Stimulated activated CD8-positive, alpha-beta memory T cell treated with anti-CD3 and anti-CD28 coated beads, Interleukin-15, amount 100 ng/mL, for 24 hours (primary cell): Measurements from ENCODE around the gene WDR70.

Experiments
- DNase-seq: peaks from one replicate; pipeline ENCODE4 v3.0.0-alpha.2; 2020; ENCODE audit warnings: low read depth

The WDR70 gene

GRCh38 chr5:37724395-37725125 is 345.4 kb downstream of the WDR70 start:
- no peak for DNase-seq

DNA sequence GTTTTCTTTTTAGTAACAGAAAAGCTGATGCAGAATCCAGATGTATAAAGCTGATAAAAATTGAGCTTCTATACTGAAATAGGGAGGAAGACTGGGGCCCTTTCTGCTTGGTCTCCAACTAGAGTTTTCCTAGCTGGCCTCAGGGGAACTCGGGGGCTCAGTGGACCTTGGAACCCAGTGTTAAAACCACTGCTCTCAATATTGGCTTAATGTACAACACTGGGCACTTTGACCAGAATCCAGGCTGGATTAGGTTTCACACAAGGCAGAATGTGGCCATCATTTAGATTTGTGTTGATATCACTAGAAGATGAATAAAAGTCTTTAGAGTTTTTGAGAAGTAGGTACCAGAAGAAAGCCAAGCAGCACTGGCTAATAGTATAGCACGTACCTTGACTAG is 346.1 kb downstream of the WDR70 start:
- DNase-seq: no peak

DNA sequence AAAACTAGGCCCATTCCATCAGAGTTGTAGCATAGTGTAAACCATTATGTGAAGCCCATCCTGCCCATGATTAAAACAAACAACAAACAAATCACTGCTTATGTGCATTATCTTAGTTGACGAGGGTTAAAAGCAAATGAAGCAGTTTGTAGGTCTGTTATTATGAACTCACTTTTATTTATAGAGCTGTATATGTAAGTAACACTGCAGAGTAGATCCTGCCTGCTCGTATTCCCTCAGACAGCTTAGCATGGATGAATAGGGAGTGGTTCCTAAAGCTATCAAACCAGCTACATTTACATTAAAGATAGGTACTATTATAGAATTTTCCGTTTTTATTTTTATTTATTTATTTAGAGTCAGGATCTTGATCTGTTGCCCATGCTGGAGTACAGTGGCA is 348.1 kb downstream of the WDR70 start:
- no peak for DNase-seq

DNA sequence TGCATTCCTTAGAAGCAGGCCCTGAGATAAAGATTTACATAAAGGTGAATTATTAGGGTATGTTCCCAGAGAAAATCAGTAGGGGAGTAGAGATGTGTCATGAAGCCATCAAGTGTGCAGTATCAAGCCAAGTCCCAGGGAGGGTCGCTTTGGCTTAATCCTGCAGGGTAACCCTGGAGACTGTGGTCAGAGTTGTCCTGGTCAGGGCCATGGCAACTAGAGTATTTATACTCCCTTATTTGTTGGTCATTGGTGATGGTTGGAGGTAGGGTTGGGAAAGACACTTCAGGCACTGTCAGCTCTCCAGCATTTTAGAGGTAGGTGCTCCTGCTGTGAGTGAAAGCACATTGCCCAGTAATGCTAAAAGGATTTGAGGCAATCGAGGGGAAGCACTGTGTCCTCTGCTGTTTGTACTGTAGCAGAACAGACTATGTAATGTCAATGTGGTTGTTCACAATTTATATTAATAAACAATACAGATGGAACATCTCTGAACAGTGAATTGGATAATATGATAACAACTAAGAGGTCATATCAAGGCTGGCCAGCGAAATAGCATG is 351.9 kb downstream of the WDR70 start:
- DNase-seq: no peak

DNA sequence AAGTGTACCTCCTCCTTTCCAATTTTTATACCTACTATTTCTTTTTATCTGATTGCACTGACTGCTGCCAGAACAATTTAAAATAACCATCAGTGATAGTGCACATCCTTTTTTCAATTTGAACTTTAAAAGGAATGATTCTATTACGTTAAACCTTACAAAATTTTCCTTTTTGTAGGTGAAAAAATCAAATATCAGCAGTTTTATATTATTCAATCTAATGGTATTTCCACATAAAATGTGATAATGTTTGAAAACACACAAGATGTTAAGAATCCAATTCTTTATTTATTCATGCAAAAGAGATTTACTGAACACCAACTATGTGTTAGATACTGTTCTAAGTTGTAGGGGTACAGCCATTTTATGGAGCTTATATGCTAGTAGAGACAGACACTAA is 355.0 kb downstream of the WDR70 start:
- DNase-seq: no peak

GRCh38 chr5:37735649-37736347 is 356.7 kb downstream of the WDR70 start:
- no peak for DNase-seq

DNA sequence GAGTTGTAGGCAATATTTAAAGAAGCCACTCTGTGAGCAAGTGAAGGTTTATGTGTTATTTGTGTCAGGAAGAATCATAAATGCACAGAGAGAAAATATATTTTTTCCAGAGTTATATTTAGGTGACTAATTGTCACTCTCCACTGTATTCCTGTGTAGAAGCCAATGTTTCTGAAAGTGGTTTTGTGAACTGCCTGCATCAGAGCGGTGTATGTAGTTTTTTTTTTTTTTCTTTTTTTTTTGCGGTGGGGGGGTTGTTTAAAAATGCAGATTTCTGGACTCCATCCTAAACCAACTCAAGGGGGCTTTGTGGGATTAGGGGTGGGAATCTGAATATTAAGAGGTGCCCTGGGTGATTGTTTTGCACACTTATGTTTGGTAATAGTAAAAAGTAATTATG is 357.3 kb downstream of the WDR70 start:
- no peak for DNase-seq

- DNase-seq: no peak
Measured at GRCh38 chr5:37737326-37738056, 358.4 kb downstream of the WDR70 start.

- DNase-seq: no peak
Measured at GRCh38 chr5:37738057-37738691, 359.1 kb downstream of the WDR70 start.

DNA sequence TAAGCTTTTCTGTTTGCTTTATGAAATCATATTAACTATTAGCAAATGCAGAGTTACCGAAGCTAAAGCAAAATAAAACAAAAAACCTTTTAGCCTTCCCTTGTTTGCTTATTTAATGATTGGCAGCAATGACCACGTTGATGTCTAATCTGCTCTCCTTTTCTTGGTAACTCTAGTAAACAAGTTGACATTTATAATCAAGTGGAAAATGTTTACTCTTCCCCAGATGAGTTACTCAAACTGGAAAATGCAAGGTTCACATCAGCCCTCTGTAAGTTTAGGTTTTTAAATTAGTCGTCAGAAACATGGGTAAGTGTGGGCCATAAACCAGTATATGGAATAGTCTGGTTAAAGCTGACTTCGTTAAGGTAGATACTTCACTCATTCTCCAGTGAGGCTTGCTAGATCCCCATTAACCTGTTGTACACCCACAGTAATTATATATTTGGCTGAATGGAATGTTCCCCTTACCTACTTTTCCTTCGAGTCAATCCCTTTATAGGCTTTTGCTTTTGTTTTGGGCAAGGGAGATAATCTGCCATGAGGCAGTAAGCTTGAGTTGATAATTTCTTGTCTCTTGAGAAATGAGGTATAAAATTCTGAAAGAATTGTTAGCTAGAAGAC is 359.9 kb downstream of the WDR70 start:
- DNase-seq: no peak

DNA sequence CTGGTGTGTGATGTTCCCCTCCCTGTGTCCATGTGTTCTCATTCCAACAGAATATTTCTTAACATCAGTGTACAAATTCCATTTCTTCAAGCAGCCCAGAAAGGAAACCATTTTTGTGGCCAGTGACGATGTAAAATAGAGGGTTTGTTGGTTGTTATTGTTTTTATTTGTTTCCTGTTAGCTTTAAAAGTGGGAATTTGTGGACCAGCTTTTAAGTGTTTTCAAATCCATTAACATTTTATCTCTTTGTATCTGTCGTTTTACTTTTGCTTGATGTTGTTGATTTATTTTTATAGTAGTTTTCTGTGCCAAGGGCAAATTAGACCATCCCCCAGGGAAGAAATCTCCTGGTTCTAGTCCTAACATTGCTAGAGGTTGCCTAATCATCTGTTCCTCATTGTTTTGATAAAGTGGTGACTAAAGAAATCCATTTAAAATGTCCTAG is 360.7 kb downstream of the WDR70 start:
- no peak for DNase-seq

GRCh38 chr5:37740331-37741066 is 361.4 kb downstream of the WDR70 start:
- DNase-seq: no peak

DNA sequence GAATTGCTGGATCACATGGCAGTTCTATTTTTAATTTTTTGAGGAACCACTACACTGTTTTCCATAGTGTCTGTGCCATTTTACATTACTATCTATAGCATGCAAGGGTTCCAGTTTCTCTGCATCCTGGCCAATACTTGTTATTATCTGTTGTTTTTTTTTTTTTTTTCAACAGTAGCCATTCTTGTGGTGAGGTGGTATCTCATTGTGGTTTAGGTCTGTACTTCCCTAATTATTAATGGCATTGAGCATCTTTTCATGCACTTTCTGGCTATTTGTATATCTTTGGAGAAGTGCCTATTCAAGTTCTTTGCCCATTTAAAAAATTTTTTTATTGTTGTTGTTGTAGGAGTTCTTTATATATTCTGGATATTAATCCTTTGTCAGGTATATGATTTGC is 363.0 kb downstream of the WDR70 start:
- DNase-seq: no peak

GRCh38 chr5:37751227-37751626 is 372.1 kb downstream of the WDR70 start:
- DNase-seq: no peak

- DNase-seq: no peak
Measured at GRCh38 chr5:37754976-37755375, 375.9 kb downstream of the WDR70 start.

GRCh38 chr5:37755581-37755980 is 376.5 kb downstream of the WDR70 start:
- DNase-seq: no peak

DNA sequence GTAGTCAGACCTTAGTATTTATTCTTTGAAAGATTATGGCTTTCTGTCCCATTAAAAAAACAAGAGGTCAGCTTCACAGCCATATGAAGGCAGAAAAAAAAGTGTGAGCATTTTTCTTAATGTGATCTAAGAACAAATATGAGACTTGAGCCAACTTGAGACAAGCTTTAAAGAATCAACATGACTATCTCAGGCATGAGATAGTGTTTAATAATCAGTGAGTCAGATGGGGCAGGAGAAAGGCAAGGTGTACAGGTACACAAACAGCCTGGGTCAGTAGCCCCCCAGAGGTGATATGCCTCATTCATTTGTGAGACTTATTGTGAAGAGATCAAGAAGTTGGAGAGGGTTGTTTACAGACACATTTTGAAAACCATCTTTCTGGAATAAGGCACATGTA is 377.1 kb downstream of the WDR70 start:
- DNase-seq: no peak

- DNase-seq: no peak
Measured at GRCh38 chr5:37757980-37758582, 379.0 kb downstream of the WDR70 start.

DNA sequence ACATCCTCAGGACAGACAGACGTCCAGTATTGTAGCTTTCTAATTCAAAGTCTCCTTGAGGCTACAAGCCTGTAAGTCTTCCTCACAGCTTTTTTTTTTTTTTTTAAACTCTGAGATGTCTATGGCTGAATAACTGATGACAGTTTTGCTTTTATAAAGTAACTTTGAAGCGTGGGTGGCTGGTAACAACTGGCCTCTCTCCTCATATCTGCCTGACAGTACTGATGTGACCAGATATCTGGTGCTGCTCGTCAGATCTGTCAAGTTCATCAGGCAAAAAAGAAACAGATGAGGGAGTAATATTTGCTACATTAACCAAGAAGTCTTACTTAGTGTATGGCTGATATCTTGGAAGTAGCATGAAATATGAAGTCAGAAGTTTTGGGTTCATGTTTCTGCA is 388.1 kb downstream of the WDR70 start:
- DNase-seq: no peak

GRCh38 chr5:37767961-37768360 is 388.8 kb downstream of the WDR70 start:
- no peak for DNase-seq

DNA sequence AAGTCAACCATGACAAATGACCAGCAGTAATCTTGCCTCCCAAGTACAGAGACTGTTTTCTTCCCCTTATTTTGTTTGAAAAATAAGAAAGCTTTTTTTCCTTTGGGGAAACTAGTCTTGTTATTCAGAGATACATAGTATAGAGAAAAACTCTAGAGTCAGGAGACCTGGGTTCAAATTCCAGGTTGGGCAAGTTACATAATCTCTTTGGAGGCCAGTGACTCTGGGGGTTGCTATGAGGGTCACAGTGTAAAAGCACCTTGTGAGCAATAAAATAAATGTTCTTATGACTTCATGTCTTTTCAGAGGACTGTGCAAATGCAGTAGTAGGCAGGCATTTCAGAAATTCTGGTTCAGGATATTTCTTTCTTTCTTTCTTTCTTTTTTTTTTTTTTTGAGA is 389.3 kb downstream of the WDR70 start:
- DNase-seq: no peak
